HG03457 (cell line): Measurements from ENCODE around the gene UACA.
"Not testable (repeated sequence)": the region's sequence is repeated elsewhere in the genome, so short reads cannot be mapped to it uniquely, and the experiment has no call there.

Experiments used
- ATAC-seq: cut with Tn5 transposase; IDR thresholded peaks from one replicate; pipeline ENCODE4 v1.9.1; 2021; ENCODE audit warnings: moderate number of reproducible peaks; ENCODE audit not compliant: unreplicated experiment

UACA gene

DNA sequence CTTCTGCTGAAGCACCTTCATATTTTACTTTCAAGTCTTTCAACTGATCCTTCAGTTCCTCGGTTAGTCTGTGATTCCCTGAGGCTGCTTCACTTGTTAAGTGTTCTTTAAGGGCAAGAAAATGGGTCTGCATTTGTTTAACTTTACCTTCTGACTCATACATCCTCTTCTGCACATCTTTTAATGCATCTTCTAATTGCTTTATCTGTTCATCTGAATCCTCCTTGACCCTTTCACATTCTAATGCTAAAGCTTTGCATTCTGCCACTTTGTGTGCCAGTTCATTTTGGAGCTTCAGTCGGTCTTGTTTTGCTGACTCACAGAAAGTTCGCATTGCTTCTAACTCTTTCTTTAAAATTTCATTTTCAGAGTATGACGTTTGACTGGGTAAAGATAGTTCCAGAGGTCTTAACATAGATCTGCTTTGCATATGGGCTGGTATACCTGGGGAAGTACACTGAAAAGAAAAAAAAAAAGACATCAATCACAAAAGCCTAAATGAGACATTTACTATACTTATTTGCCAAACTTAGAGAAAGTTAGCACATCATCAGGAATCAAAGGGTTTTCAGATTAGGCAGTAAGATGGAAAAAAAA is 94.3 kb downstream of the UACA start:
- ATAC-seq = no peak

DNA sequence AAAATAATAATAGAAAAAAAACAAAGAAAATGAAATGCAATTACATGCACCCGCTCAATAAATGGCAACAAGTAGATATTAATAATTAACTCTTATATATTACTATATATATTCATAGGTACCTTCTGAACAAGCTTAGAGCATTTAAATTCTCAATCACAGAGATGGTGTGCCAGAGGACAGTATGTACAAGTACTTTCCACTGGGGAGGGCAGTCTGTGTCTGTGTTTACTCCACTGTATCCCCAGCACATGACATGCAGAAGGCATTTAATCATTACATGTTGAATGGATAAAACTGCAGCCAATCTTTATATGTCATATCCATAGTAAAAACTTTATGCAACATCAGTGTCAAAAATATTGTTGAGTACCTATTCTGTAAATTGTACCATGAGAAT is 97.8 kb downstream of the UACA start:
- ATAC-seq = no peak

DNA sequence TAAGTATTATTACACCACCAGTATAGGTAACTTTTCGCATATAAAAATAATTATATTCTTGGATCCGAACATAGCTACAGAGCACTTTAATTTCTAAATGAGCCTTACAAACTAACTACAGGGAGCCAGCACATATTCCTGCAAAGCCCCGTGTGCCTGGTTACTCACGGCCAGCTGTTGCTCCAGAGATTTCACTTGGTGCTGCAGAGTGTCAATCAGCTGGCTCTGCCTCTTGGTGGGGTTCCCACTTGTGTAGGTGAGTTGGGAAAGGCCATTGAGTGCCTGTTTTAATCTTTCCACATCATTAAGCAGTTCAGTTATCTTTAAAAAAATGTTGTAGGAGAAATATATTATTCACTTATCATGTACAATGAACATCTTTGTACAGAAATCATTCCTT is 98.9 kb downstream of the UACA start:
- ATAC-seq = no peak

DNA sequence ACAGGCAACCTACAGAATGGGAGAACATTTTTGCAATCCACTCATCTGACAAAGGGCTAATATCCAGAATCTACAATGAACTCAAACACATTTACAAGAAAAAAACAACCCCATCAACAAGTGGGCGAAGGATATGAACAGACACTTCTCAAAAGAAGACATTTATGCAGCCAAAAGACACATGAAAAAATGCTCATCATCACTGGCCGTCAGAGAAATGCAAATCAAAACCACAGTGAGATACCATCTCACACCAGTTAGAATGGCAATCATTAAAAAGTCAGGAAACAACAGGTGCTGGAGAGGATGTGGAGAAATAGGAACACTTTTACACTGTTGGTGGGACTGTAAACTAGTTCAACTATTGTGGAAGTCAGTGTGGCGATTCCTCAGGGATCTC is 100.3 kb downstream of the UACA start:
- not testable (repeated sequence) for ATAC-seq

DNA sequence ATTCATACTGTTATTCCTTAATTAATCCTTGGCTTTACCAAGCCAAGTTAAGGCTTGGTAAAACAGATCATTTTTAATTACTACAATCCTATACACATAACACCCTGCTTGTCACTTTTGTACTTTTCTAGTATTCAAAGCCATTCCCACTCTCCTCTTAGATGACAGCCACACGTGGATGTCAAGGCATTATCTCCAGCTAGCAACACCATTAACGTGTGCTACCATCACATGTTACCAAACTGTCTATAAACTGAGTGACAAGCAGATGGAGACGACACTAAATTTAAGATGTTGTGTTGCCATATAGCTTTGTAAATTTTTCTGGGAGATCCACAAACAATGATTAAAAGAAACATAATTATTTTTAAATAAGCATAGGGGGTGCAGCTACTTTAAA is 103.7 kb downstream of the UACA start:
- no peak for ATAC-seq

DNA sequence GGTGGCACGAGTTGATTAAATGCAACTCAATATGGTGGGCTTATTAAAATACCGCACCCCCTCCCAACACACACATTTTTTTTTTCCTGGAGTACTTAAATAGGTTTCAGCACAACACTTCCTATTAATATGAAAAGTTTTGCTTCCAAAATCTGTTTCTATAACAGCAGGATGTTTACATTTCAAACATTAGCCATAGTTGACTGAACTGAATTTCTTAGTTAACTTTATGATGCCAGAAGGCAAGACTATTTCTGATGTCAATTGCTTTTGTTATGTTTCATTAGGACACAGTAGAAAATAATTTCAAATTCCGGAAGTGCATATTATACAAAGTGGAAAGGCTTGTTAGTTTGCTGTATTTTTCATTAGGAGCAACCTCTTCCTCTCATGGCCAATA is 104.7 kb downstream of the UACA start:
- no peak for ATAC-seq

DNA sequence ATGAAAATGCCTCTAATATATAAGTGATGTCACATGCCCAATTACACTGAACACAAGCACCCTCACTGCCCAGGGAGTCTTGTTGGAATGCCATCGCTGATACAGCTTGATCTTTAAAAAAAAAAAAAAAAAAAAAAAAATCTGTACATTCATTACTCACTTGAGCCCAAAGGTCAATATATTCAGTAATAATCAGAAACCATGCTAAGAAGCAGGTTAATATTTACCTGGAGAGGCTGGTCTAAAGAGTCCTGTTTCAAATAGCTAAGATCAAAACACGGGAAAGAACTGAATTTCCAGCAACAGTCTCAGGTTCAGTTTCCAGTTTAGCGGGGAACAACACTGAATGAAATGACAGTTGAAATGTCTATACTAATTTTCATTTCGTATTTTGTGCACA is 109.9 kb downstream of the UACA start:
- ATAC-seq = no peak

DNA sequence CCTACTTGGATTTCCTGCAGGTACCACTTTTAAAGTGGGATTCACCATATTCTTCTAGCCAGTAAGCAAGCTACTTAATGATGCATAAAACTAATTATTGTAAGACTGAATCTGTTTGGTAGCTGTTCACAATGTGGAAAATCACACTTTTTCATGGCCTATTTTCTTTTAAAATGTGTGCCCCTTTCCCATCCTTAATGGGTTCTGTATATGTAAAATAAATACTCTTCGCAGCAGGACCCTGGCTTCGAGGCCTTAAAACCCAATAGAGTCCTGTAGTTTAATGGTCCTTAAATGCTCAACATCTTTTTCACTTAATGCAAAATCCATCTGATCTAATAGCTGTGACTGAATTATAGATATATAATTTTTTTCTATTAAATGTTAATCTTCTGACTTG is 111.0 kb downstream of the UACA start:
- no peak for ATAC-seq

DNA sequence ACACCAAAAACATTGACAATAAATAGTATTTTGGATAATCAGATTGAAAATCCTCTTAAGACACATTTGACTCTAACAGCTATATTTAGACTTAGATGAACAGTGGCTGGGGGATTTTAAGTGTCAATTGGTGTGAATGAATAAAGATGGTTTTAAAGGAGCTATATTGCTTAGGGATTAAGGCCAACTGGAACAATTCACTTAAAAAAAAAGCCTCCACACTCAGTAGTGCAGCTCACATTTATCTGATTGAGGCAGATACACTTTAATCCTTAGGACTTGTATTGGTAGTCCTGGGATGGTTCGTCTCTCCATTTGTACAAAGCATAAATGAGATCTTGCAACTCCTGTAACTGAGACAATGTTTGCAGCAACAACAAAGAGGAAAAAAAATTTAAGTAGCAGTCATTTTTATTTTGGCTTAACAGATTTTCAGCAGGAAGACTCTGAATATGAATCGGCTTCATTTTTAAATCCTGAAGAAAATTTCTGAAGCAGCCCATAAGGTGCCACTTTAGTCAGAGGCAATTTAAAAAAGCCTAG is 112.0 kb downstream of the UACA start:
- no peak for ATAC-seq

DNA sequence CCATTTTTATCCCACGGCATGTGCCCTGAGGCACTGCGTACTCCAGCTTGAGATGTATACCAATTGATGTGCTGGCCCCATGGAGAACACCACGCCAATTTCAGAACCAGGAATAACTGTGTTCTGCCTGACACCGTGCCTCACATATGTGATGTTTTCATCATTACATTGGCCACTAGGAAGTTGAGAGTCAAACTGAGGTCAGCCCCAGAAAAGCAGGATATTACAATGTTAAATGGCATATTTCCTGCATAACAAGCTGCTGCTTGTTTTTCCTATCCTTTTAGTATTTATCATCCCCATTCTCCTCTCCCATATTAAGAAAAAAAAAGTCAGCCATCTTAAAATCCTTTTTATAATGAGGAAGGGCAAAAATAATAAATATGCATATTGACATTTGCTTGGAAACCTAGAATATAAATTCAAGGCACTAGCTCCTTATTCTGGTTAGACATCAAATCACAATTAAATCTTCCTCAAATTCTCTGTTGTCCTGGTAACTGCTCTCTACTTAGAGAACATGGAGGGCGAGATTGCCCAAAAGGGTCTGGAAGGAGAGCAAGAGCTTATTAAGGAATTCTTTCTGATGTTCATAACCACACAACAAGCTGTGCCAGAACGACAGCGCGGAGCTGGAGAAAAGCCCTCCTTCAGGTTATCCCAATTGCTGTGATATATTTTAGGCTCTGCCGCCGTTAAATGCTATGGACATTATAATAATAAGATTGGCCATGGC is 112.6 kb downstream of the UACA start:
- no peak for ATAC-seq

DNA sequence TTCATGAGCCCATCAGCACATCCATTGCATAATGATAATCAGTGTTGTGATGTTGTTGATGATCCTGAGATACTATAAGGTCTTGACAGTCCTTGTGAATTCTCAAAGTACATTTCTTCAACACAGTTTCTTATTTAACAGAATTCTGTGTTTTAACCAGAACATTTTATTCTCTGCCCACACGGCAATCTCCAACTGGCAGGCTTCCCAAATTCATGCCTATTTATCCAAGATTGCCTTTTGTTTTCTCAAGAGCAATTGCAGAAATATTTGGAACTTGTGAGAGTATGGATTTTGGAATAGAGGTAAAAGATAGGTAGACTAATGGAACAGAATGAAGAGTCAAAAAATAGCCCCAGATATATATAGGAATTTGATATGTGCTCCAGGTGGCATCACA is 116.0 kb downstream of the UACA start:
- ATAC-seq = no peak

DNA sequence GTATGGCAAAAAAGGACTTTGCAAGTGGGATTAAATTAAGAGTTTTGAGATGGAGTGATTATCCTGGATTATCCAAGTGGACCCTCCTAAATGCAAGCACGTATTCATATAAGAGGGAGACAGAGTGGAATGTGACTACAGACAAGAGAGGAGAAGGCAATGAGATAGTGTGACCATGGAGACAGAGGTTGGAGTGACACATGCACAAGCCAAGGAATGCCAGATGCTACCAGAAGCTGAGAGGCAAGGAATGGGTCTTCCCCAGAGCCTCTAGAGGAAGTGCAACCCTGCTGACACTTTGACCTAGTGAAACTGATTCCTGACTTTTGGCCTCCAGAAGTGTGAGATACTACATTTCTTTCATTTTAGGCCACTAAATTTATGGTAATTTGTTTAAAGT is 117.2 kb downstream of the UACA start:
- ATAC-seq = no peak

DNA sequence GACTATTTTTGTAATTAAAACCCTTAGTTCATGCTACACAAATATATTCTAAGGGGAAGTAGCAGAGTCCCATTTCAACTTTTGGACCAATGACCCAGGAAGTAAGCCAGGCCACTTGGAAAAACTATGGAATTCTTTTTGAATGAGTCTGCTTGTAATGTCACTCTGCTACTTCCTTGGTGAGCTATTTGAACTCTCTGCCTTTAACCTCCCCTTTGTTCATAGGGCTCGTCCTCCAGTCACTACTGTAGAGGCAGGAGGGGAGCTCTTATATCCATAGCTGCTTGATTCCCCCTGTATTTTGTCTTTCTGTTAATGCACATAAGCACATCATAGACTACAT is 119.6 kb downstream of the UACA start:
- ATAC-seq = no peak

DNA sequence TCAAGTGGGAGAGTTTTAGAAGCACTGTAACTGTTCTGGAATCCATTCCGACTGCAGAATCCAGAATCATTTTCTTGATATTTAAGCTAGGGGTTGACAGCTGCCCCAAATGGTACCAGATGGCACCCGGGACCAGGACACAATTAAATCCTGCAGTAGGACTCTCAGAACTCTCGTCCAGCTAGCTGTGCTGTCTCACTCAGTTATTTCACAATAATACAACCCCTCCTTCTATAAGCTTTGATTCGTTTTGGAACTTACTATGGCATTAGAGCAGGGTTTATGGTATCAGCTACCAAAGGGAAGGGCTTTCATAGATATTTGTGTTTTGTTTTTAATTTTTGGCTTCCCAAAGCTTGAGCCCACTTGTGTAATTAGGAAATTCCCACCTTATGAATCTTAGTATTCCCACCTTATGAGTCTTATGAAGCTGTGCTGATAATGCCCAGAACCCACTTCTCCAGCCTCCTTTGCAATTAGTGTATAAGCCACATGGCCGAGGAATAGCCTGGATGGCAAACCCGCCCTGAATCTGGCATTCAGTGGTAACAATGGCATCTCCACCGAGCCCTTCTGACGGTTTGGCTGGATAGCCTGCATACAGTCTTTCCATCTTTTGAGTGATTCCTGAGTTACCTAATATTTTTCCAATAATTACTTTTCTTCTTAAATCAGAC is 120.1 kb downstream of the UACA start:
- ATAC-seq = no peak

DNA sequence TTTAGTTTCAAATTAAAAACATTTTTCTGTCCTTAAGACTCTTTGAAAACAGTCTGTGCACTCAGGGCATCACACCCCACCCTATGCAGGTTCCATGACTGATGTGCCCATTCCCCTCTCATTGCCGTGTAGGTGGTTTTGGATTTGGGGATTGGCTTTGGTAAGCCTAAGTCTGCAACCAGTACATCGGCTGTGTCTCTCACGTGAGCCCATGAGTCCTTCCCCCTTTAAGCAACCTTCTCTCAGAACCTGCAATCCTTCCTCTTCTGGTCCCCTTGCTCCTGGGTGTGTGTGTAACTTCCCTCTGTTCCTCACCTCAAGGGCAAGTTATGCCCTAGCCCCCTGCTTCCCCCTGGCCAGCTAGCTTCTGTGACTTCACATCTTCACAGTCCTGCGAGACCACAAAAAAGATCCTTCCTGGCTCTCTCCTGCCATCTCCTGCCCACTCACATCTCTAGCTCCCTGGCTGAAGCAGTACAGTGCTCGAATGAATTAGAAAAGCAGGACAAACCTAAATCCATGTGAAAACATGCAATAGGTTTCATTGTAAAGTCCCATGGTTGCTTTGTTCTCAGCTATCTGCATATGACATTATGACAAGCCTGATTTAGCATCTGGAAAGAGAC is 126.7 kb downstream of the UACA start:
- ATAC-seq = no peak

DNA sequence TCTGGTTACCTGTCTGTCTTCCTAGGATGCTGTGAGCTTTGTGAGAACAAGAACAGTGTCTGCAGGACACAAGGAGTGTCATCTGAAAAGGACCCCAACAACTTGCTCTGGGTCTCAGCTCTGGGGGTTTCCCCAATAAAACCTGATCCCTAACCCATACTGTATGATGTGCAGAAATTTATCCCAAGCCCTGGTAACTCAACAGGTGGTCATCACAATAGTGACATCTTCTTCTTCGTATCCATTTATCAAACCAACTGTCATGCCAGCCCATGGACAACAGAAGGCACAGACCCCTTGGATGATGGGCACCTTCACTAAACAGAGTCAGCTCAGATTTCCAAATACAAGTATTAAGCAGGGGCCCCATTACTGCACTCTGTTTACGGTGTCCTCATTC is 127.5 kb downstream of the UACA start:
- ATAC-seq = no peak

DNA sequence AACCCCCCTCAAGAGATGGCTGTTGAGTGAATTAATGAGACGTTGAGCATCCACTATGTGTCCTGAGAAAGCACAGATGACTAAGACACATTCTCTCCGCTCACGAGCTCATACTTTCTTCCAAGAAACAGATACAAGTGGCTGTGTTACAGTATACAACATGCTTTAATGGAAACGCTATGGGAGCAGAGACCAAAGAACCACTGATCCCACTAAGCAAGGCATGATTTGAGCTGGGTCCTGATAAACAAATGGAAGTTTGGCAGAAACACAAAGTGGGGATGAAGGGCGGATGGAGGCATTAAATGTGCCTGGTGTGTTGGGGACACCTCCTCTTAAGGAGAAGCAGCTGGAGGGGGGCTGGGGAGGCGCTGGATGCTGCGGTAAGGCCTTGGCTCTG is 129.4 kb downstream of the UACA start:
- ATAC-seq = no peak

DNA sequence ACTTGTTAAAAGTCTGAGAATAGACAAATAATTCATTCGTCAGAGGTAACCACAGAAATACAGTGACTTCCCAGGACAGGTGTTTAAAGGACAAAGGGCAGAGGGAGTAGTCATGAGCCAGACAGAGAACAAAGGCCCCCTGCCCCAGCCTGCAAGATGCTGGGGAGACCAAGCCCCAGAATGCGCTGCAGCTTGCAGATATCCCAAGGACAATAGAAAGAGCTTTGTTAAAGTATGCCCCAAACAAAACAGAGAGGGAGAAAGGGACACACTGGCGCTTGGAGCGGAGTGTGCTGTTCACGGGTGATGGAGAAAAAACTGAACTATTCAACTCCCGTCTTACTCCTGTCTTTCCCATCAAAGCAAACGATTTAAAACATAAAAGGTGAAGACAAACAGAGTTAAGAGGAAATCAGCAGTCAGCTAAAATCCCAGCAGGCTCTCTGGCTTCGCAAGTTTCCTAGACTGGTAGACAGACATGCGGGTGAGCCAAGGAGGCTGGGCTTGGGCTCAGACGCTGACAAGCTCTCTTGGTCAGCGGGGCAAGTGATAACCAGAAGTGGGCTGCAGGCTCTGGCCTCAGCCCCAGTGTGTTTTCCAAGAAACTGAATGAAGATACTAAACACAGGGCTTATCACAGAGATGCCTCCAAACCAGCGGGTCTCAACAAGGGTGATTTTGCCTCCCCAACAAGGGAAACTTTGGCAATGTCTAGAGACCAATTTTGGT is 130.1 kb downstream of the UACA start:
- no peak for ATAC-seq

DNA sequence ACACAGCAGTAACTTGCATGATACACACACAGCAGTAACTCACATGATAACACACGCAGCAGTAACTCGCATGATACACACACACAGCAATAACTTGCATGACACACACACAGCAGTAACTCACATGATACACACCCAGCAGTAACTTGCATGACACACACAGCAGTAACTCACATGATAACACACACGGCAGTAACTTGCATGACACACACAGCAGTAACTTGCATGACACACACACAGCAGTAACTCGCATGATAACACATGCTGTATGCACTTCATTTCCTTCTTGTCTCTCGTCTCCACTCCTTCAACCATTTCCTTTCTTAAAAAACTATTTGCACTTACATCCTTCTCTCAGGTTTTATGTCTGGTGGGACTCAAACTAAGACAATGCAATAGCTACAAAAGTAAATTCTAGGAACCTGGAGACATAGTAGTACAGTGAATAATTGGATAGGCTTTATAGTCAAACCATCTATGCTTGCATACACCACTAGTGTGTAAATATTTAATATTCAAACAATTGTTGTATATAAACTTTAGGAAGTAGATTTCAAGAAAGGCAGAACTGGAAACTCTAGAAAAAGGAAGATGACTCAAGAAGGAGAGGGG is 130.8 kb downstream of the UACA start:
- ATAC-seq = no peak

DNA sequence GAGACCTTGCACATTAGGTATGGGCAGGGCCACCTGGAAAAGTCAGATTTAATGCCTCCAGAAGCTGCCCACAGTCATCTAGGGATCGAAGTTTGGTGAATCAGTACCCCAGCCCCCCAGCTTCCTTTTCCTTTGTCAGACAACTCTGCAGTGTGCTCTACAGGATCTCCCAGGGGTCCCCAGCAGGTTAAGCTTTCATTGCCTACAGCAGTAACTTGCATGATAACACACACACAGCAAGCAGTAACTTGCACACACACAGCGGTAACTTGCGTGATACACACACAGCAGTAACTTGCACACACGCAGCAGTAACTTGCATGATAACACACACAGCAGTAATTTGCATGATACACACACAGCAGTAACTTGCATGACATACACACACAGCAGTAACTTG is 131.3 kb downstream of the UACA start:
- no peak for ATAC-seq
